Measurements from ENCODE around the gene IL25.

IL25 gene

DNA sequence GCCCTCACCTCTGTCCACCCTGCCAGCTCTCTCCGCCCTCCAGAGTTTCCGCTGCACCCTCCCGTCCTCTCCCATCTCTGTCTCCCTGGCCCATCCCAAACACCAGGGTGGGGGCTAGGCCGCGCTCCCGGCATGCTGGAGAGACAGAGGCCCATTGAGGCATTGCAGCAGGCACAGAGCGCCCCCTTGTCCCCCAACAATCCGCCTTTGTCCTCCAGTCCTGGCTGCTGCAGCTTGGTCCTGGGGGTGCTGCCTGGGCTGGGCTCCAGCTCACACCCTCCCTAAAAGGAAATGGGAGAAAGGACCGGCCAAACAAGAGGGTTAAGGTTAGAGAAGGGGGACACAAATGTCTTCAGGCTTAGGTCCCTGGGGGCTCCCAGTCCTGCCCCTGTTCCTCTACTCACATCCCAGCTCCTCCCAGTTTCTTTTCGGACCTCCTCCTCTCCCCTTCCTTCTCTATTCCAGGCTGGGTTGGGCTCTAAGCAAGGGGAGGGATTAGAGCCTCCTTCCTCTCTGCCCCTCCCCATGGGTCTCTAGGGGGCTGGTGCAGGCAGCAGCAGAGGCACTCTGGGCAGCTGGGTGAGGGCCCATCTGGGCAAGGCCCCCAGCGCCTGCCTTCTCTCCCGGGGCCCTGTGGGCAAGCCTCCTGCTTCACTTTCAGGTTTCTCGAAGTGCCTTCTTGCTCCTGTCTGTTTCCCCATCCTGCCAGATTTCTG lies 4.0 kb downstream of the IL25 start, which contains the start of gene CMTM5:
Gene CMTM5, plus strand, starts transcription at position 565 of the 716 bp plus-strand sequence. CDS start 206 bp downstream, outside the sequence.
- no peak within 1 kb of the TSS for H3K4me3 ChIP-seq

DNA sequence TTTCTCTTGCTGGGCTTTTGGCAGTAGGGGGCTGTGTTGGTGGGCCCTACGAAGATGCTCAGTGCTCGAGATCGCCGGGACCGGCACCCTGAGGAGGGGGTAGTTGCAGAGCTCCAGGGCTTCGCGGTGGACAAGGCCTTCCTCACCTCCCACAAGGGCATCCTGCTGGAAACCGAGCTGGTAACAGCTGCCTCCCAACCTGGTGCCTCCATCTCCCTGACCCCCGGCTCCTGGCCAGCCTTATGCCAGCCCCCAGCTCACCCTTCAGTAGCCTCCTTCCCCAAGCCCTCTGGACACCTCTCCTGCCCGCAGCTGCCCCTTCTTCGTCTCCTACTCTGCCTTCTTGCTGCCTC lies 4.6 kb downstream of the IL25 start:
- TF ChIP-seq POLR2AphosphoS5 (IDR thresholded peaks at IDR 0.05; ENCODE audit: borderline replicate concordance, low read depth, low read length) (no peak), EZH2 (IDR thresholded peaks at IDR 0.05) (no peak)
- Histone ChIP-seq H3K9me3 (ENCODE audit: low read depth, low read length) (no peaks in the 10 kb centered on the region), H3K9ac (ENCODE audit: insufficient read length) (no peak overlapping the region)

More for the DNA sequence above, 4.0 kb downstream of the IL25 start, which contains the start of gene CMTM5:
- Histone ChIP-seq H3K27ac (no peak within 1 kb of the TSS), H3K36me3 (ENCODE audit: insufficient read depth, low read length) (no peaks in the 10 kb centered on the region), H3K9ac (ENCODE audit: insufficient read length) (no peak within 1 kb of the TSS), H3K9me3 (ENCODE audit: low read depth, low read length) (no peaks in the 10 kb centered on the region)
- TF ChIP-seq FOXP2 (optimal IDR thresholded peaks at IDR 0.05; ENCODE audit: control extremely low read depth, extremely low read length, insufficient read depth) (no peak), POLR2AphosphoS5 (IDR thresholded peaks at IDR 0.05; ENCODE audit: borderline replicate concordance, low read depth, low read length) (no peak), EZH2 (IDR thresholded peaks at IDR 0.05) (no peak)
- DNase-seq (ENCODE audit: low read depth, low spot score) = no peak

DNA sequence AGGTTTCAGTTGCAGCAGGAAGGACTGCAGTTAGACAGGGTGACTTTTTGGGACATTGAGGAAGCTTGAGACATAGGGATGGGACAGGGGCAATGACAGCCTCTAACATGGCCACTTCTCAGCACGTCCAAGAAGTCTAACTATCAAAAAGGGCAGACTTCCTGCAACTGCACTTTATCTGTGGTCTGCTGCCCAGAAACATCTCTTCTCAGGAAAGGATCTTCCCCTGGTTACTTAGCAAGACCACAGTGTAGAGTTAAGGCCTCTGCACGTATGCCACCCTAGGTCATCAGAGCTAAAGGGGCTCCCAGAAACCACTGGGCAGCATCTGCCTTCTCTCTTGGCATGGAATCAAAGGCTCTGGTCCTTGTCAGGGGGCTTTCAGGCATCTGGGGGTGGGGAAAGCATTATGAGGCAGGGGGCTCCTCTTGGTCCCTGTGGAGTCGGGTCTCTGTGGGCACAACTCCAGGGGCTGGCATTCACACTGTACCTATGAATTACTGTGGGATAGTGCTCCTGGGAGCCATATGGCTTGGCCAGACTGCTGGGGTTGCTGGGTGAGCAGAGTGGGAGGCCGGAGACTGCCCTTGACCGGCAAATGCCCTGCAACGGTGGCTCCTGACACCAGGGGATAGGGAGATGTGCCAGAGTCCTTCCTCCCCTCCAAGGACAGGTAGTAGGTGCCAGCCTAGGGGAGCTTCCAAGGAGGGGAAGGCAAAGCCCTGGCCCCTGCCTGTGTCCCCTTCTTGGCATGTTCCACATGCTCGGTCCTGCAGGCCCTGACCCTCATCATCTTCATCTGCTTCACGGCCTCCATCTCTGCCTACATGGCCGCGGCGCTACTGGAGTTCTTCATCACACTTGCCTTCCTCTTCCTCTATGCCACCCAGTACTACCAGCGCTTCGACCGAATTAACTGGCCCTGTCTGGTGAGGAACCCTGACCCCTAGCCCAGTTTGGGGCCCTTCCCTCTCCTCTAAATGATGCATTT lies 5.3 kb downstream of the IL25 start:
- Histone ChIP-seq H3K27ac (no peak overlapping the region), H3K9me3 (ENCODE audit: low read depth, low read length) (no peaks in the 10 kb centered on the region), H3K9ac (ENCODE audit: insufficient read length) (no peak overlapping the region), H3K4me3 (no peak overlapping the region), H3K36me3 (ENCODE audit: insufficient read depth, low read length) (no peaks in the 10 kb centered on the region)
- DNase-seq (ENCODE audit: low read depth, low spot score) = no peak
- no peak for TF ChIP-seq POLR2AphosphoS5 (IDR thresholded peaks at IDR 0.05; ENCODE audit: borderline replicate concordance, low read depth, low read length)
- TF ChIP-seq FOXP2 (optimal IDR thresholded peaks at IDR 0.05; ENCODE audit: control extremely low read depth, extremely low read length, insufficient read depth) = no peak
- TF ChIP-seq EZH2 (IDR thresholded peaks at IDR 0.05) = no peak

More for the DNA sequence above, 4.6 kb downstream of the IL25 start:
- Histone ChIP-seq H3K27ac (no peak overlapping the region), H3K4me3 (no peak overlapping the region), H3K36me3 (ENCODE audit: insufficient read depth, low read length) (no peaks in the 10 kb centered on the region)
- DNase-seq (ENCODE audit: low read depth, low spot score) = no peak

DNA sequence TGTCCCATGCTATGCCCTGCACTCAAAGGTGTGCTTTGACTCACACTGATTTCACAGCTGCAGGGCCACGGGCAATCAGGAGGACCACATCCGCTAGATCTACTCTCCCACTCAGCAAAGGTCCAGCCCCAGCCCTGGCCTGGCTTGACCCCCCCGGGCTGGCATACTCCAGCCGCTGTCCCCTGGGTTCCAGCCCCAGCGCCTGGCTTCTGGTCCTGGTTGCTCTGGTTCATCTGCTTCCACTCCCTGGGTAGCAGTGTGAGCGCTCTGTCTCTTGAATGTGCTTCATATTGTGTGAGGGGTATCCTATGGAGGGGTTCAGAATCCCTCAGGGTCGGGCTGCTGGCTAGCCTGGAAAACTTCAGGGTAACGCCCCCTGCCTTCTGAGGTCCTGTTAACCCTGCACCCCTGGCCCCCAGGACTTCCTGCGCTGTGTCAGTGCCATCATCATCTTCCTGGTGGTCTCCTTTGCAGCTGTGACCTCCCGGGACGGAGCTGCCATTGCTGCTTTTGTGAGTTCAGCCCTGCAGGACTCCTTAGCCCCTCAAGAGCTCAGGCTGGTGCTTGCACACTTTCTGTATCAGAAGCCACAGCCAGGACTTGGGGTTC lies 6.1 kb downstream of the IL25 start:
- H3K36me3 ChIP-seq (ENCODE audit: insufficient read depth, low read length) = no peaks in the 10 kb centered on the region
- TF ChIP-seq EZH2 (IDR thresholded peaks at IDR 0.05) = no peak
- no peak for TF ChIP-seq POLR2AphosphoS5 (IDR thresholded peaks at IDR 0.05; ENCODE audit: borderline replicate concordance, low read depth, low read length)
- no peak for TF ChIP-seq FOXP2 (optimal IDR thresholded peaks at IDR 0.05; ENCODE audit: control extremely low read depth, extremely low read length, insufficient read depth)
- no peak for DNase-seq (ENCODE audit: low read depth, low spot score)

DNA sequence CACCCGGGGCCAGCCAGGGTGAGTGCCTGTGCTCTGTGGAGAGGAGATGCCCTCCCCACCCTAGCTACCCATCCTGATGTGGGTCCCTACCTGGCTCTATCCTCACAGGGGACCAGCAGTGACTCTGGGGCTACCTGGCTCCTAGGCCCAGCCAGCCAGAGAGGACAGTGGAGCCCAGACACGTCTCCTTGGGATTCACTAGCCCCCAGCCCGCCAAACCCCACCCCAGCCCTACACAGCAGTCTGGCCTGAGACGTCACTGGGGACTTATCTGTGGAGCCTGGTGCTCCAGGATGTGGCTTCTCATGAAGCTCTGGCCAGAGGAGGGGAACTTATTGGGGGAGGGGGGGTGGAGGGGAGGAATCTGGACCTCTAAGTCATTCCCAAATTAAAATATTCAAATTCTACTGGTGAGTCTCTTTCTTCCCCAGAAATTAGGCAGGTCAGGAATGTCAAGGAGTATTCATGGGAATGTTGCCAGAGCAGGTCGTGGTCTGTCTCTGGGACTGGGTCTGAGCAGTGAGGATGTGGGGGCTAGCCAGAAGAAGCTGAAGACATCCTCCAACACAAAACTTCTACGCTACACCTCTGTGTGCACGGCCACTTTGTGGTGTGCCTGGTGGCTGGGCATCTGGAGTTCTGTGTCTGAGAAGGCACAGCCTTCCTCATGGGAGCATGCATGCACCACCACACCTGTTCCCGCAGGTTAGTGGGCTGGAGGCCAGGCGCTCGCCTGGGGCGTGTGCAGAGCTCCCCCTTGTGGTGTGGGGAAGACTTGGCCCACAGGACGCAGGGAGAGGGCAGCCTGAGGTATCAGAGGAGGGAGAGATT lies 7.0 kb downstream of the IL25 start:
- DNase-seq (ENCODE audit: low read depth, low spot score) = no peak
- Histone ChIP-seq H3K27ac (no peak overlapping the region), H3K4me3 (no peak overlapping the region), H3K9me3 (ENCODE audit: low read depth, low read length) (no peaks in the 10 kb centered on the region), H3K36me3 (ENCODE audit: insufficient read depth, low read length) (no peaks in the 10 kb centered on the region), H3K9ac (ENCODE audit: insufficient read length) (no peak overlapping the region)
- TF ChIP-seq POLR2AphosphoS5 (IDR thresholded peaks at IDR 0.05; ENCODE audit: borderline replicate concordance, low read depth, low read length) (no peak), FOXP2 (optimal IDR thresholded peaks at IDR 0.05; ENCODE audit: control extremely low read depth, extremely low read length, insufficient read depth) (no peak), EZH2 (IDR thresholded peaks at IDR 0.05) (no peak)

More for the DNA sequence above, 6.1 kb downstream of the IL25 start:
- Histone ChIP-seq H3K9ac (ENCODE audit: insufficient read length) (no peak overlapping the region), H3K9me3 (ENCODE audit: low read depth, low read length) (no peaks in the 10 kb centered on the region), H3K4me3 (no peak overlapping the region), H3K27ac (no peak overlapping the region)

DNA sequence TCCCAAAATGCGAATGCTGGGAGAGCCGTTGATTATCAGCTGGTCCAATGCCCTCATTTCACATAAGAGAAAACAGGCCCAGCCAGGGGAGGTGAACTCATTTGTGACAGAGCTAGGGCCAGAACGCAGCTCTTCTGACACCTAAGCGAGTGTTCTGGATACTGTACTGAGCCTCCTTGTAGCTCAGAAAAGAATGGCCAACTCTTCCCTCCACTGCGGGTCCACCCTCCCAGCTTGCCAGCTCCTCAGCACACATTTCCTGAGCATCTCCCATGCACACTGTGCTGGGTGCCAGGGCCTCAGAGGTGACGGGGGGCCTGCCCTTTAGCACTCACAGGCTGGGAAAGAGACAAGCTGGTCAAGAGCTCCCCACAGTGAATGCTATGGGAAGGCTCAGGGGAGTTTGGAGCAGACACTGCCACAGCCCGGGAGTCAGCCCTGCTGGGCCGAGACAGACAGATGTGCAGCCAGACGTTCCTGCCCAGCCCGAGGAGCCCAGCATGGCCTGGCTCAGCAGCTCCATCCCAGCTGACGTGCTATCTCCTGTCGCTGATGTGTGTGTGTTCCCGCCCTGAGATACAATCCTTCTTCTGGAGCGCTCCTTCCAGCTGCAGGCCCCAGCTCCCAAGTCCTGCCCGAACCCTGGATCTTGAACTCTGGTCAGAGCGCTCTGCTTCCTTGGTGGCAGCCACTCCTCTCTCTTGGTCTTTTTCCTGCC lies 7.7 kb downstream of the IL25 start:
- Histone ChIP-seq H3K27ac (no peak overlapping the region), H3K9me3 (ENCODE audit: low read depth, low read length) (no peaks in the 10 kb centered on the region), H3K4me3 (no peak overlapping the region), H3K36me3 (ENCODE audit: insufficient read depth, low read length) (no peaks in the 10 kb centered on the region), H3K9ac (ENCODE audit: insufficient read length) (no peak overlapping the region)
- no peak for DNase-seq (ENCODE audit: low read depth, low spot score)
- no peak for TF ChIP-seq FOXP2 (optimal IDR thresholded peaks at IDR 0.05; ENCODE audit: control extremely low read depth, extremely low read length, insufficient read depth)
- no peak for TF ChIP-seq POLR2AphosphoS5 (IDR thresholded peaks at IDR 0.05; ENCODE audit: borderline replicate concordance, low read depth, low read length)
- TF ChIP-seq EZH2 (IDR thresholded peaks at IDR 0.05) = no peak

DNA sequence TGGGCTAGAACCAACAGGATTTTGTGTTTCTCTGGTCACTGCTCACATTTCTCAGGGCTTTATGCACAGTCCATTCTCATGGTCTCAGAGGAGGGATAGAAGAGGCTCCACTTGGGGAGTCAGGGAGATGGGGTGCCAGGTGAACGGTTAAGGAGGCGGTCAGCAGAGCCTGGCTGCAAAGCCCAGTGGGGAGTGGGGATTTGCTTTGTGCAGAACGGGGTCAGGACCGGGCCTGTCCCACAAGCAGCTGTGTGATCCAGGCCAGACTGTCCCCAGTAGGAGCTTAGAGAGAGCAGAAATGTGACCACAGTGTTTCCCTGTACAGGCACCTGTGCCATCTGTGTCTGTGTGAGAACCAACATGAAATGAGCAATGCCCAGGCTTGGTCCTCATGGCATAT lies 8.4 kb downstream of the IL25 start:
- no peak overlapping the region for H3K9ac ChIP-seq (ENCODE audit: insufficient read length)
- TF ChIP-seq POLR2AphosphoS5 (IDR thresholded peaks at IDR 0.05; ENCODE audit: borderline replicate concordance, low read depth, low read length) (no peak), FOXP2 (optimal IDR thresholded peaks at IDR 0.05; ENCODE audit: control extremely low read depth, extremely low read length, insufficient read depth) (no peak), EZH2 (IDR thresholded peaks at IDR 0.05) (no peak)

More for the DNA sequence above, 8.4 kb downstream of the IL25 start:
- H3K9me3 ChIP-seq (ENCODE audit: low read depth, low read length) = no peaks in the 10 kb centered on the region
- H3K36me3 ChIP-seq (ENCODE audit: insufficient read depth, low read length) = no peaks in the 10 kb centered on the region
- no peak overlapping the region for H3K4me3 ChIP-seq
- DNase-seq (ENCODE audit: low read depth, low spot score) = no peak
- no peak overlapping the region for H3K27ac ChIP-seq

All from SK-N-MC (cell line).